Medulla oblongata (tissue), 1 donor: ENCODE measurements around the gene SIRPA.
A peak's percentile ranks its signal among the peaks of the same experiment; 100 is the strongest.

Source experiments
- DNase-seq: peaks from one replicate; pipeline ENCODE4 v3.0.0-alpha.2; 2015; ENCODE audit errors: extremely low spot score

SIRPA gene

GRCh38 chr20:1870323-1870722, 24.9 kb upstream of the SIRPA start:
- no peak for DNase-seq

- DNase-seq = no peak
Observed at GRCh38 chr20:1870792-1871550, 24.2 kb upstream of the SIRPA start.

- no peak for DNase-seq
Observed at GRCh38 chr20:1871807-1872458, 23.3 kb upstream of the SIRPA start.

- no peak for DNase-seq
Observed at GRCh38 chr20:1872459-1873097, 22.6 kb upstream of the SIRPA start.

GRCh38 chr20:1874450-1875182, 20.6 kb upstream of the SIRPA start:
- DNase-seq = no peak

- no peak for DNase-seq
Observed at GRCh38 chr20:1875183-1875554, 20.0 kb upstream of the SIRPA start.

GRCh38 chr20:1875762-1876161, 19.4 kb upstream of the SIRPA start:
- DNase-seq = no peak

GRCh38 chr20:1876217-1876921, 18.8 kb upstream of the SIRPA start:
- no peak for DNase-seq

GRCh38 chr20:1876975-1877608, 18.1 kb upstream of the SIRPA start:
- no peak for DNase-seq

GRCh38 chr20:1877609-1878200, 17.5 kb upstream of the SIRPA start:
- DNase-seq = peak; percentile 62

GRCh38 chr20:1879369-1879768, 15.8 kb upstream of the SIRPA start:
- DNase-seq = no peak

GRCh38 chr20:1879934-1880333, 15.3 kb upstream of the SIRPA start:
- DNase-seq = no peak

GRCh38 chr20:1880529-1881239, 14.5 kb upstream of the SIRPA start:
- no peak for DNase-seq

GRCh38 chr20:1881240-1881835, 13.9 kb upstream of the SIRPA start:
- peak; percentile 68 for DNase-seq

GRCh38 chr20:1882026-1882425, 13.2 kb upstream of the SIRPA start:
- no peak for DNase-seq

- no peak for DNase-seq
Observed at GRCh38 chr20:1883986-1884385, 11.2 kb upstream of the SIRPA start.

- DNase-seq = no peak
Observed at GRCh38 chr20:1885254-1885653, 10.0 kb upstream of the SIRPA start.

- DNase-seq = no peak
Observed at GRCh38 chr20:1885940-1886693, 9.1 kb upstream of the SIRPA start.

- no peak for DNase-seq
Observed at GRCh38 chr20:1887321-1887720, 7.9 kb upstream of the SIRPA start.
